GM21717 (cell line): Measurements from ENCODE around the gene MAGOHB.
"Not testable (repeated sequence)": the region's sequence is repeated elsewhere in the genome, so short reads cannot be mapped to it uniquely, and the experiment has no call there.

Source experiments
- ATAC-seq: cut with Tn5 transposase; IDR thresholded peaks from one replicate; pipeline ENCODE4 v1.9.1; 2021; ENCODE audit warnings: mild to moderate bottlenecking, moderate library complexity; ENCODE audit not compliant: unreplicated experiment

MAGOHB gene

DNA sequence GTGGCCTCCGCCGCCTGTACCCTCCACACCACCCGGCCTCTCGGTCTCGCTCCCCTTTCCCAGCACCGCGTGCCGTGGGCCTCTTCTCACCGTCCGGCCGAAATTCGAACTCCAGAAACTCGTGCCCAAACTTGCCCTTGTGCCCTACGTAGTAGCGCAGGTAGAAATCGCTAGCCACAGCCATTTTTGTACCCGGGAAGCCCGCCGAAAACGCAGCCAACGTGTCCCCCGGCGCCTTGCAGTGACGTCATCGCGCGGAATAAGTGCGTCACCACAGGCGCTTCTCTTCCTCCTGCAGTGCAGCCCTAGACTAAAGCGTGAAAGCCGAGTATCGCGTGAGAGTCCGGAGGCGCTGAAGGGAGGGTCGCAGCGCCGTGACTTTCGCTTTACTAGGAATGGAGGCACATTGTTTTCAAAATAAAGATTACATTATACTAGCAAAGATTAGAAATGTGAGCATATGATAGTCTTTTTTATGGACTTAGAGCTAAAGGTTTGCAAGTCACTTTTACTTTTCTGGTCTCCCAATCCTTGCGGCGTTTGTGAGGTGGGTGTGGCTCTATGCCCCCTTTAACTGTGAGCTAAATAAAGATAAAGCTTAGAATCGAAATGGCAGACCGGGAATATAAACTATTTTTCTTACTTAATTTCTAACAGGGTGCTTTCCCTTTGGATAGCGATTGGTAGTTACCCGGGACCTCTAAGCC is at the start of gene MAGOHB:
TSS of gene MAGOHB (minus strand) at position 261 of the 707 bp plus-strand sequence. CDS start at position 184, 77 bp downstream.
- peak; percentile 93 for ATAC-seq

- ATAC-seq: no peak
These were observed 47.9 kb upstream of the MAGOHB start for GRCh38 chr12:10661338-10661737.

GRCh38 chr12:10654003-10654402 is 40.6 kb upstream of the MAGOHB start:
- ATAC-seq: no peak

DNA sequence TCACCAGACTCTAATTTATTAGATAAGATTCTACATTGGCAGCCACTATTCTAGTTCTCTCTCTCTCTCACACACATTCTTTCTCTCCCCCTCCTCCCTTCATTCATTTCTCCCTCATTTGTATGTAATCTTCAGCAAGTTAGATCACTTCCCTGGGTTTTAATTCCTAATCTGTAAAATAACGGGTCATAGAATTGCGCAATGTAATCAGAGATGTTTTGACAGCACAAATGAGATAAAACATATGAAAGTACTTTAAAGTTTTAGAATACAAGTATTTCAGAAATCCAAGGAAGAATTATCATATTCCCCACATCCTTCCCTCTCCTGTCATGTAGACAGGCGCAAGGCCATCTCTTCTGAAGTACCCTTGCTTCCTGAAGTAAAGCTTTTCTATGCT is 38.8 kb upstream of the MAGOHB start:
- no peak for ATAC-seq

GRCh38 chr12:10646576-10646975 is 33.2 kb upstream of the MAGOHB start:
- ATAC-seq: not testable (repeated sequence)

- no peak for ATAC-seq
These were observed 32.5 kb upstream of the MAGOHB start for GRCh38 chr12:10645910-10646309.

DNA sequence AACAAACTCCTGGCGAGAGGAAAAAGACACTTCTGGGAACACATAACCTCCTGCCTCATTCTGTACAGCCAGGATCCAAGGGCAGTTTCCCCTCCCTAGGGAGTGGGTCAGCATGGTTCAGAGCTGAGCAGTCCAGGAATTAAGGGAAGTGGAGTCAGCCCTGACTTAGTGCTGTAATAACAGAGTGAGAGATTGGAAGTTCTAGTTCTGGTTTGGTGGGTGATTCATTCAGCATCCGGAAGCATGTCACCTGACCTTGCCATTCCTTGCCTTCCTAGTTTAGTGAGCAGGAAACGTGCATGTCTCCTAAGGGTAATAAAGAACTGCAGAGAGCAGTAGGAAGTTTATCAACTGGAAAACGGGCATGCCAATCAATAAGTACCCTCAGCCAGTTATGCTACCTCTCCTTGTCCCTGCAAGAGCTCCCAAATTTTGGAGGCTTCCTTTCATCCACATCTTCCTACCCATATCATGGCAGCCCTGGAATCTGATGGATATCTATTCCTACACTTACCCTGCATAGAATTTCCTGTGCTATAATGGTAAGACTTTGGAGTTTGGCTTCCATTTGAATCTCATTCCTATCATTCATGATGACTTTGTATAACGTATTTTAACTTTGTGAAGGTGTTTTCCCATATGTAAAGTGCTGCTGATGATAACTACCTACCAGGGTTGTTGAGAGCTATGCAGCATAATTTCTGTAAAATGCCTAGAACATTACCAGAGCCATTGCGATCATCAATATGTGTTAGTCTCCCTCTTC is 28.5 kb upstream of the MAGOHB start:
- ATAC-seq: no peak

DNA sequence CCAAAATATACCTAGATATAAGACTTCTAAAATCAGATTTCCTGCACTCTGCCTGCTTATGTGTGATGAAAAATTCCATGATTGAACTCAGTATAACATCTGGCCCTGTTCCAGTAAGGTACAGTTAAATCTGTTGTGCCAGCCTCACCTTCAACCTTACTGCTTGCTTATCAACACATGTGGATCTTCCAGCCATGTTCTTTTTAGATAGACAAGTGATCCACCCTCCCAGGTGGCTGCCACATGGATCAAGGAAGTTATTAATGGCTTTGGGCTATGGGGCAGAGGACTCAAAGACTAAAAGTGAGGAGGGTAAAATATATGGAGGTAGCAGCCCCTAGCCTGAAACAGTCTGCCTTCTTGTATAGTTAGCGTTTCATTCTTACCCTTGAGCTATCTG is 25.3 kb upstream of the MAGOHB start:
- ATAC-seq: no peak

DNA sequence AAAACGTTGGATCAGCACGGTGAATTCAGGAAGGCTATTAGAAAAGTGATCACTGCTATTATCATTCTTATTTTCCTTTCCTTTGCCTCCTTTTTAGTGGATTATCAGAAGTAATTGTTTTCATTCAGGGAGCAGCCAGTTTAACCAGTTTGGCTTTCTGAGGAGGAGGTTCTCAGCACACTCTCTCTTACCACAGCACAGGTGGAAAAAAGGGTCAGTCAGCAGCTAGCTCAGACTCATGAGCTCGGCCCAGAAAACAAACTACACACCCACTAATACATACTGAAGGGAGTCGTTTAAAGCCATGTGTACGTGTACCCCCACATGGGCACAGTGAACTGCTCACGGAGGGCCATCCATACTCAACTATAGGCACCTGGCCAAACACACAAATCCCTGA is 23.2 kb upstream of the MAGOHB start:
- no peak for ATAC-seq

DNA sequence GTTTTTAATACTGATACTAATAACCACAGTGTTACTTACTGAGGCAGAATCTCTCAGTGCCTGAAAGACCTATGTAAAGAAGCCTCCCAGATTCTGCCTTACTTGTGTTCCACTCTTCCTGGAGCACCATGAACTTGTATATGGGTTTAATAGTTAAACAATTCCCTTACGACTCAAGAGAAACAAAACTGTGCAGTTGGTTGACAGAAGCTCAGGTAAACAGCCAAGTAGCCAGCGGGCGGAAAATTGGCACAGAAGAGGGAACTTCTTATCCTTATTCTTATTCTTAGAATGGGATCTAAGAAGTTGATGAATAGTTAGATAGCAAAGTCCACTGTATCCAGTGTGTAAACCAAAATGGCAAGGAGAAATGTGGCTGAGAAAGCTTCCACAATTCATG is 22.7 kb upstream of the MAGOHB start:
- no peak for ATAC-seq

GRCh38 chr12:10635306-10635705 is 21.9 kb upstream of the MAGOHB start:
- no peak for ATAC-seq

DNA sequence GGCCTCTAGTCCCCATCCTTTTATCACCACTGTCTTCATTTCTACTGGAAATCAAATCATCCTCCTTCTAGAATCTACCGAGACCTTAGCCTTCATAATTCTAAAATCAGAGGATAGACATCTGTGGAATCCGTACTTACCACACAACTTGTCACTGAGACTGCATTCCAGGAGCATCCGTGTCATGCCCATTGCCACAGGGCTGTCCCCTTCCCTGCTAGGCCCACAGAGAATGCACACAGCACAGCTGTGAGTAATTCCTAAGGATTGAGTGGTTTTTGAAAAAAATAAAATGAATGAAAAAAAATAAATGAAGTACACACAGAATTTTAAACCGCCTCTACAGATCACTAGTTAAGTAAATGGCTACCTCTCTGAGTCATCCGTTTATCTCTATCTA is 21.0 kb upstream of the MAGOHB start:
- no peak for ATAC-seq

DNA sequence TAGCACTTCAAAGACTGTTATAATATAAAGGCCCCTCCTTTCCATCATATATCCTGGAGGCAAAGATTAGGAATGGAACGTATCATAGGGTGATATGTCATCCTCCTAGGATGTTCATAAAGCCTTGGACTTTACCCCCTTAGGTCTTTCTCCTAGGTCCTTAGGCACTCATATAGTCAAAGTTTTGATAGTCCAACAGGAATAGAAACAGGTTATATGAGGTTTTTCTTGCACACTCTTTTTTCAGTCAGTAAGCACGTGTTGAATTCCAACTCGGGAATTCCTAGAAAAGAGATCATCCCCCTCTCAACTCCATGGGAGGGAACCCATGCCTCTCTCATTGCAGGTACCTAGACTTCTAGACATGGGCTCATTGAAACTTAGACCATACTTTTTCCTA is 20.1 kb upstream of the MAGOHB start:
- no peak for ATAC-seq

GRCh38 chr12:10632226-10632625 is 18.8 kb upstream of the MAGOHB start:
- ATAC-seq: no peak

DNA sequence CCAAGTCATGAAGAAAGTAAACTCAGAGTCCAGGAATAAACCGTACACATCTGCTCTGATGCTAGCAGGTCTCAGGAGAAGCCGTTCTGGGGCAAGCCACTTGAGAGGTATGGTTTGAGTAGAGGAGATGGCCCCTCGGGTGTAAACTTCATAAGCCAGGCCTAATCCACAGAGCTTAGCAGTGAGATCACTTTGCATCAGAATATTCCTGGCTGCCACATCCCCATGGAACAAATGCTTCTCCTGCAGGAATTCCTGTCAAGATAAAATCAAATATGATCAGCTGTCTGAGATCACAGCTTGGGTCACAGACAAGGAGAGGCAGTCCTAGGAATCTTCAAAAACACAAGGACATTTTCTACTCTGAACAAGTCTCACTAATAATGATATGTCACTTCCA is 11.2 kb upstream of the MAGOHB start:
- no peak for ATAC-seq

DNA sequence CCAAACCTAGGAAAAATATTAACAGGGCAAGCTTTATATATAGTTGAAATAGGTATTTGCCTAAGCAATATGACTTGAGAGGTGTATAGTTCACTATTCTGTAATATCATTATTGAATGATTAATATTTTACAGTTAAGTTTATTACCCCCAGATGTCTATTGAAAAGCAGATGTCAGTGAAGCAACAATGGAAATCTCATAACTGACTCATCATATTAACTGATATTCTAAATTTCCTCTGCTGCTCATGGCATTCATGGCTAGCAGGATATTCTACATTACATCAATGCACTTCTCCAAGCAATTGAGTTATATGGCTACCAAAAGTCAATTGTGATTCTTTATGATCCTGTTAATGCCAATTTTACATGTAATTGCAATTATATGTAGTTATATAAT is 9.7 kb upstream of the MAGOHB start:
- no peak for ATAC-seq

- no peak for ATAC-seq
These were observed 7.9 kb upstream of the MAGOHB start for GRCh38 chr12:10621278-10621677.

DNA sequence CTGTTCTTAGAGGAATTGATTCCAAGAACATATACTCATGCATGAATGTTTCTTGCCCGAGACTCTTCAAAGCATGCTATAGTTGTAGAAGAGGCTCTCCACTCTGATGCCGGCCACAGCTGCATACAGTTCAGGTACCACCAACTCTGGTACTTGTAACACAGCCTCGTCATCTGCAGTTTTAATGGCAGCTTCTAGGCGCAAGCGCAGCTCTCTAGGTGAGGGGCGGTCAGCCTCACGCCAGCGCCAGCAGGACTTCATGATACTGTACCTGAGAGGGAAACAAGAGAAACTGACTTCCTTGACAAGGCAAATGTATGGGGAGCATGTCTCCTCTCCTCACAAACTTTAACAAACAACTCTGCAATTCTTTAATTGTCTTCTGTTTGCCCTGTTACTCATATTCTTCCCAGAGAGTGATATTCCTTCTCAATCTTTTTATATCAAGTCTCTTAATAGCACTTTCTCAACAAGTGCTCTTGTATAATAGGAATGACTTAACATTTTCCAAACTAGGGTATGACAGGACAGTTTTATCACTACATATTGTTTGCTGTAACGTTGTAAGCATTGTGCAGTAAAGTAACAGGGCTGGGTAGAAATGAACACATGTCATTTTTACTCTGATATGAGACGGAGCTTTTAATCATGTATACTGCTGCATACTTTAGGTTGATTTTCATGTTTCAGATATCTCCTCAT is 6.8 kb upstream of the MAGOHB start:
- ATAC-seq: no peak

DNA sequence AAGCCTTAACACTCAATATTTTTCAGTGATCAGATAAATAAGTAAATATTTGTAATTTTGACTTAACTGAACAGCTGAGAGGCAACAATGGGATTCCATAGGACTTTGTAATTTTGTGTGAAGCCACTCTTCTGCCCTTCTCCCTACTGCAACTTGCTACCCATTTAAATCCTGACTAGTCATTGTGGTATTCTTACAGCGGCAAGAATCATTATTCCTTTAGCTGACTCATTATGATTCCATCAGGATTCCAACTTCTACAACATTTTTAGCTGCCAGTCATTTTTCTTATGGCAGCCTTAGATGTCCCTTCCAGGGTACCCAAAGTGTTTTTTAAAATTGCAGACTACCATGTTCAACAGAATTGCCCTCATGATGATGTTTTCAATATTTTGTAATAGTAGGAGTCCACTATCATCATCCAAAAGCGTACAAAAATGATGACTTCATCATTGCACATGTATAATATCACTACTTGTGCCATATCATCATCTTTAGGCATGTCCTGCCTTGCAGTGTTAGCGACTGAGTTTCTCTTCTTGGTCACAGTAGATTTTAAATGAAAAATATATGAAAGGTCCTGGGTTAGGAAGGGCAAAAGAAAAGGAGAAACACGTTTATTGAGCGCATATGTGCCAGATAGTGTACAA is 5.1 kb upstream of the MAGOHB start:
- no peak for ATAC-seq

DNA sequence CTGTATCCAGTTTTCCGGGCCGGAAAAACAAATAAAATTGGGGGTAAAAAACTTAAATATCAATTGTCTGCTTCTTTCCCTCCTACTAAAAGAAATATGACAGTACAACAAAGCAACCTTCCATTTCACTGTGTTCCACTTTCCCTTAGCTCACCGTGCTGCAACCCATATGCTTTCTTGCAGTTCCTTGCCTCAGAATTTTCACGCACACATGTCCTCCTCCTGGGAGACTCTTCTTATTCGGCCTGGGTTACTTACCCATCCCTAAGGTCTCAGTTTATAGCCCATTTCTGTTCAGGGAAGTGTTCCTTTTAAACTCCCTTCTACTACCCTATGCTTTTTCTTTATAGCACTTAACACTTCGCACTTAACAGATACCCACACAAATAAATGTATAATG is 4.5 kb upstream of the MAGOHB start:
- no peak for ATAC-seq

- ATAC-seq: no peak
These were observed 2.1 kb upstream of the MAGOHB start for GRCh38 chr12:10615532-10615931.

DNA sequence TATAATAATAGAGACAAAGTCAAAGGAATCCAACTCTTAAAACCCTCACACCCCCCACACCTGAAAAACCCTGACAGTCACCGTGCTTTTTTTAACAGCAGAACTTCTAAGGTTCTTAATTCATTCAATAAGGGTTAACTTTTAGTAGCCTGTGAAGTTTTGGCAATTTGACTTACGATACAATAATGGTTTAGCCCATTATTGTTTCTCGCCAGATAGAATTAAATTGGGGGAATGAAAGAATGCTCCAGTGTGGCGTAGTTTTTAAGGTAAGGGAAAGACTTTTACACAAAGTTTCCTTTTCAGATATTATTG is 604 bp upstream of the MAGOHB start:
- no peak for ATAC-seq
